Measurements from ENCODE around the gene RAB7B. TPM values are rescaled to one million over a fixed set of nuclear protein-coding genes. Genes with fewer than 3 reads are reported as not detected.
"Not testable (repeated sequence)": the region's sequence is repeated elsewhere in the genome, so short reads cannot be mapped to it uniquely, and the experiment has no call there.

RAB7B gene
- 0.06 TPM for polyA plus RNA-seq (2013, experiment 1 of 2)
- 0.03 TPM for polyA plus RNA-seq (2013, experiment 2 of 2)

- H4K5ac ChIP-seq (ENCODE audit: low read length) = no peak within 1 kb of the TSS
- no peaks in the 10 kb centered on the region for H3K4me1 ChIP-seq (ENCODE audit: control insufficient read depth, low read depth, low read length)
- no peak within 1 kb of the TSS for H3K23ac ChIP-seq (ENCODE audit: low read length)
- H3K56ac ChIP-seq (ENCODE audit: low read length) = no peak within 1 kb of the TSS
- H3K36me3 ChIP-seq (ENCODE audit: control insufficient read depth, insufficient read depth, low read length) = no peaks in the 10 kb centered on the region
- no peaks in the 10 kb centered on the region for H3K79me1 ChIP-seq (ENCODE audit: low read length)
- no peak within 1 kb of the TSS for H3K4ac ChIP-seq (ENCODE audit: low read depth, low read length)
- H3K18ac ChIP-seq (ENCODE audit: low read length) = no peak within 1 kb of the TSS
- H4K8ac ChIP-seq (ENCODE audit: low read depth, low read length) = no peak within 1 kb of the TSS
- DNase-seq = no peak
- H2BK15ac ChIP-seq (replicated peaks; ENCODE audit: low read depth) = no peak within 1 kb of the TSS
- no peaks in the 10 kb centered on the region for H3K79me2 ChIP-seq (ENCODE audit: control insufficient read depth, insufficient read depth, low read length)
- H3K4me2 ChIP-seq (ENCODE audit: low read length) = no peak within 1 kb of the TSS
- H3K9ac ChIP-seq (ENCODE audit: low read length) = no peak within 1 kb of the TSS
- no peaks in the 10 kb centered on the region for H3K27me3 ChIP-seq (ENCODE audit: insufficient read depth, low read length, poor library complexity)
- no peak within 1 kb of the TSS for H3K4me3 ChIP-seq (ENCODE audit: low read length)
- H2AK5ac ChIP-seq (ENCODE audit: low read length) = no peak within 1 kb of the TSS
- WGBS (ENCODE audit: extremely low coverage, insufficient coverage, low lambda C conversion rate) = no CpG with 5 or more reads among the region's 12 CpGs
- H2BK5ac ChIP-seq (ENCODE audit: low read length) = no peak within 1 kb of the TSS
- no peak within 1 kb of the TSS for H2BK120ac ChIP-seq (ENCODE audit: low read depth, low read length)
- no peak within 1 kb of the TSS for H3K27ac ChIP-seq (ENCODE audit: low read depth, low read length)
These were observed at the start of gene RAB7B for GRCh38 chr1:206002871-206003801. TSS of gene RAB7B (minus strand) at chr1:206003395. CDS start at chr1:205994135, 9,260 bp downstream.

- H2BK15ac ChIP-seq (replicated peaks; ENCODE audit: low read depth); H3K4ac ChIP-seq (ENCODE audit: low read depth, low read length); H3K56ac ChIP-seq (ENCODE audit: low read length); H3K36me3 ChIP-seq (ENCODE audit: control insufficient read depth, insufficient read depth, low read length); H3K27me3 ChIP-seq (ENCODE audit: insufficient read depth, low read length, poor library complexity); H3K23ac ChIP-seq (ENCODE audit: low read length); DNase-seq; H2BK5ac ChIP-seq (ENCODE audit: low read length); H3K79me1 ChIP-seq (ENCODE audit: low read length); H4K8ac ChIP-seq (ENCODE audit: low read depth, low read length); H3K18ac ChIP-seq (ENCODE audit: low read length); H4K5ac ChIP-seq (ENCODE audit: low read length); H2AK5ac ChIP-seq (ENCODE audit: low read length); H2BK120ac ChIP-seq (ENCODE audit: low read depth, low read length); H3K4me2 ChIP-seq (ENCODE audit: low read length); H3K27ac ChIP-seq (ENCODE audit: low read depth, low read length); H3K4me3 ChIP-seq (ENCODE audit: low read length); H3K79me2 ChIP-seq (ENCODE audit: control insufficient read depth, insufficient read depth, low read length); H3K4me1 ChIP-seq (ENCODE audit: control insufficient read depth, low read depth, low read length); H3K9ac ChIP-seq (ENCODE audit: low read length): not testable (repeated sequence)
- no CpG with 5 or more reads among the region's 8 CpGs for WGBS (ENCODE audit: extremely low coverage, insufficient coverage, low lambda C conversion rate)
These were observed 49.2 kb upstream of the RAB7B start for GRCh38 chr1:206052231-206052865.

GRCh38 chr1:206050655-206051235 is 47.5 kb upstream of the RAB7B start:
- WGBS (ENCODE audit: extremely low coverage, insufficient coverage, low lambda C conversion rate) = no CpG with 5 or more reads among the region's 6 CpGs
- no peak overlapping the region for H3K23ac ChIP-seq (ENCODE audit: low read length)
- H3K79me1 ChIP-seq (ENCODE audit: low read length) = no peaks in the 10 kb centered on the region
- H3K56ac ChIP-seq (ENCODE audit: low read length) = no peak overlapping the region
- H3K27me3 ChIP-seq (ENCODE audit: insufficient read depth, low read length, poor library complexity) = no peaks in the 10 kb centered on the region
- H2BK15ac ChIP-seq (replicated peaks; ENCODE audit: low read depth) = no peak overlapping the region
- no peak overlapping the region for H3K4me3 ChIP-seq (ENCODE audit: low read length)
- H2BK5ac ChIP-seq (ENCODE audit: low read length) = no peak overlapping the region
- no peak overlapping the region for H4K8ac ChIP-seq (ENCODE audit: low read depth, low read length)
- H3K4me2 ChIP-seq (ENCODE audit: low read length) = no peak overlapping the region
- no peaks in the 10 kb centered on the region for H3K4me1 ChIP-seq (ENCODE audit: control insufficient read depth, low read depth, low read length)
- no peak overlapping the region for H4K5ac ChIP-seq (ENCODE audit: low read length)
- H3K79me2 ChIP-seq (ENCODE audit: control insufficient read depth, insufficient read depth, low read length) = no peaks in the 10 kb centered on the region
- no peaks in the 10 kb centered on the region for H3K36me3 ChIP-seq (ENCODE audit: control insufficient read depth, insufficient read depth, low read length)
- H3K4ac ChIP-seq (ENCODE audit: low read depth, low read length) = no peak overlapping the region
- H2AK5ac ChIP-seq (ENCODE audit: low read length) = no peak overlapping the region
- DNase-seq = no peak
- no peak overlapping the region for H2BK120ac ChIP-seq (ENCODE audit: low read depth, low read length)
- H3K18ac ChIP-seq (ENCODE audit: low read length) = no peak overlapping the region
- no peak overlapping the region for H3K9ac ChIP-seq (ENCODE audit: low read length)
- H3K27ac ChIP-seq (ENCODE audit: low read depth, low read length) = no peak overlapping the region

- Histone ChIP-seq H3K23ac (ENCODE audit: low read length) (no peak overlapping the region), H2BK5ac (ENCODE audit: low read length) (no peak overlapping the region), H3K27ac (ENCODE audit: low read depth, low read length) (no peak overlapping the region), H3K9ac (ENCODE audit: low read length) (no peak overlapping the region), H3K79me2 (ENCODE audit: control insufficient read depth, insufficient read depth, low read length) (no peaks in the 10 kb centered on the region), H3K36me3 (ENCODE audit: control insufficient read depth, insufficient read depth, low read length) (no peaks in the 10 kb centered on the region), H2BK120ac (ENCODE audit: low read depth, low read length) (no peak overlapping the region), H3K56ac (ENCODE audit: low read length) (no peak overlapping the region), H2BK15ac (replicated peaks; ENCODE audit: low read depth) (no peak overlapping the region), H3K27me3 (ENCODE audit: insufficient read depth, low read length, poor library complexity) (no peaks in the 10 kb centered on the region), H4K5ac (ENCODE audit: low read length) (no peak overlapping the region), H3K4me1 (ENCODE audit: control insufficient read depth, low read depth, low read length) (no peaks in the 10 kb centered on the region), H2AK5ac (ENCODE audit: low read length) (no peak overlapping the region), H3K18ac (ENCODE audit: low read length) (no peak overlapping the region), H3K79me1 (ENCODE audit: low read length) (no peaks in the 10 kb centered on the region), H3K4me2 (ENCODE audit: low read length) (no peak overlapping the region), H3K4me3 (ENCODE audit: low read length) (no peak overlapping the region), H3K4ac (ENCODE audit: low read depth, low read length) (no peak overlapping the region), H4K8ac (ENCODE audit: low read depth, low read length) (no peak overlapping the region)
- DNase-seq = no peak
- WGBS (ENCODE audit: extremely low coverage, insufficient coverage, low lambda C conversion rate) = no CpG with 5 or more reads among the region's 3 CpGs
These were observed 46.9 kb upstream of the RAB7B start for GRCh38 chr1:206049919-206050600.

GRCh38 chr1:206049293-206049692 is 46.1 kb upstream of the RAB7B start:
- H3K4ac ChIP-seq (ENCODE audit: low read depth, low read length) = no peak overlapping the region
- H3K27ac ChIP-seq (ENCODE audit: low read depth, low read length) = no peak overlapping the region
- no peak overlapping the region for H3K56ac ChIP-seq (ENCODE audit: low read length)
- no peak for DNase-seq
- no peaks in the 10 kb centered on the region for H3K79me1 ChIP-seq (ENCODE audit: low read length)
- H2BK120ac ChIP-seq (ENCODE audit: low read depth, low read length) = no peak overlapping the region
- no peak overlapping the region for H2AK5ac ChIP-seq (ENCODE audit: low read length)
- no peaks in the 10 kb centered on the region for H3K36me3 ChIP-seq (ENCODE audit: control insufficient read depth, insufficient read depth, low read length)
- no peak overlapping the region for H2BK5ac ChIP-seq (ENCODE audit: low read length)
- no peak overlapping the region for H4K8ac ChIP-seq (ENCODE audit: low read depth, low read length)
- no peak overlapping the region for H3K9ac ChIP-seq (ENCODE audit: low read length)
- H4K5ac ChIP-seq (ENCODE audit: low read length) = no peak overlapping the region
- no peak overlapping the region for H3K23ac ChIP-seq (ENCODE audit: low read length)
- no peak overlapping the region for H3K4me3 ChIP-seq (ENCODE audit: low read length)
- H3K4me2 ChIP-seq (ENCODE audit: low read length) = no peak overlapping the region
- H3K18ac ChIP-seq (ENCODE audit: low read length) = no peak overlapping the region
- H3K4me1 ChIP-seq (ENCODE audit: control insufficient read depth, low read depth, low read length) = no peaks in the 10 kb centered on the region
- H2BK15ac ChIP-seq (replicated peaks; ENCODE audit: low read depth) = no peak overlapping the region
- no peaks in the 10 kb centered on the region for H3K79me2 ChIP-seq (ENCODE audit: control insufficient read depth, insufficient read depth, low read length)
- no peaks in the 10 kb centered on the region for H3K27me3 ChIP-seq (ENCODE audit: insufficient read depth, low read length, poor library complexity)

Data from mesendoderm (in vitro differentiated cells).